ENCODE measurements around the gene SLC23A2. TPM values are rescaled to one million over a fixed set of nuclear protein-coding genes. Genes with fewer than 3 reads are reported as not detected.

The SLC23A2 gene
- total RNA-seq, 2 experiments from 2014 or later: 16.0 to 16.2 TPM

GRCh38 chr20:4957939-4958362, 43.4 kb downstream of the SLC23A2 start:
- Mint-ChIP-seq H3K4me1 (ENCODE audit: low read depth) (peaks cover 22% of the 10 kb centered on the region), H3K27ac (no peak overlapping the region), H3K36me3 (ENCODE audit: low read depth) (peaks cover 6% of the 10 kb centered on the region), H3K4me3 (no peak overlapping the region), H3K27me3 (no peaks in the 10 kb centered on the region), H3K9me3 (no peaks in the 10 kb centered on the region)
- intact Hi-C loops (cut with micrococcal nuclease): no loop called here
- DNase-seq (no peak), ATAC-seq (no peak)
- POLR2A ChIA-PET: interaction anchor here (0.6 kb wide), 1 partner anchor 143 kb away, joined by 3 read pairs; no protein-coding TSS in a partner anchor
- CTCF ChIA-PET: interaction anchor here (0.8 to 1.3 kb wide), 2 partner anchors 89 to 123 kb away, joined by 3 read pairs; no protein-coding TSS in a partner anchor
- no peak for TF ChIP-seq CTCF (IDR thresholded peaks at IDR 0.05)

GRCh38 chr20:4957187-4957586, 44.1 kb downstream of the SLC23A2 start:
- Mint-ChIP-seq H3K27ac (no peak overlapping the region), H3K4me1 (ENCODE audit: low read depth) (peaks cover 18% of the 10 kb centered on the region), H3K4me3 (no peak overlapping the region), H3K36me3 (ENCODE audit: low read depth) (peaks cover 7% of the 10 kb centered on the region), H3K27me3 (no peaks in the 10 kb centered on the region), H3K9me3 (no peaks in the 10 kb centered on the region)
- DNase-seq (no peak), ATAC-seq (no peak)
- intact Hi-C loops (cut with micrococcal nuclease): no loop called here
- ChIA-PET POLR2A (no interaction called here), CTCF (interaction anchor here (0.9 to 3.1 kb wide), 14 partner anchors 9 to 209 kb away, joined by 3 to 20 read pairs (median 4); no protein-coding TSS in a partner anchor)
- TF ChIP-seq CTCF (IDR thresholded peaks at IDR 0.05): no peak

GRCh38 chr20:4956200-4956810, 45.0 kb downstream of the SLC23A2 start:
- ATAC-seq: peak; percentile 70
- H3K27me3 Mint-ChIP-seq: no peaks in the 10 kb centered on the region
- DNase-seq: no peak
- ChIA-PET POLR2A (no interaction called here), CTCF (interaction anchor here (0.6 to 3.1 kb wide), 47 partner anchors 8 to 236 kb away, joined by 3 to 20 read pairs (median 4); no protein-coding TSS in a partner anchor)
- H3K4me1 Mint-ChIP-seq (ENCODE audit: low read depth): peaks cover 9% of the 10 kb centered on the region
- no peak overlapping the region for H3K27ac Mint-ChIP-seq
- peaks cover 8% of the 10 kb centered on the region for H3K36me3 Mint-ChIP-seq (ENCODE audit: low read depth)
- TF ChIP-seq CTCF (IDR thresholded peaks at IDR 0.05): peak; percentile 87
- intact Hi-C loops (cut with micrococcal nuclease): no loop called here
- H3K9me3 Mint-ChIP-seq: no peaks in the 10 kb centered on the region
- H3K4me3 Mint-ChIP-seq: no peak overlapping the region

GRCh38 chr20:4953881-4954280, 47.4 kb downstream of the SLC23A2 start:
- no peak for ATAC-seq
- peaks cover 20% of the 10 kb centered on the region for H3K4me1 Mint-ChIP-seq (ENCODE audit: low read depth)
- peaks cover 9% of the 10 kb centered on the region for H3K36me3 Mint-ChIP-seq (ENCODE audit: low read depth)
- no peaks in the 10 kb centered on the region for H3K9me3 Mint-ChIP-seq
- ChIA-PET POLR2A (no interaction called here), CTCF (interaction anchor here (1.1 to 1.4 kb wide), 2 partner anchors 212 to 214 kb away, joined by 4 read pairs; no protein-coding TSS in a partner anchor)
- H3K27me3 Mint-ChIP-seq: no peaks in the 10 kb centered on the region
- H3K4me3 Mint-ChIP-seq: no peak overlapping the region
- DNase-seq: no peak
- no peak for TF ChIP-seq CTCF (IDR thresholded peaks at IDR 0.05)
- intact Hi-C loops (cut with micrococcal nuclease): no loop called here
- H3K27ac Mint-ChIP-seq: no peak overlapping the region

GRCh38 chr20:4952229-4952628, 49.1 kb downstream of the SLC23A2 start:
- H3K4me3 Mint-ChIP-seq: no peak overlapping the region
- no peak overlapping the region for H3K27ac Mint-ChIP-seq
- no peak for TF ChIP-seq CTCF (IDR thresholded peaks at IDR 0.05)
- no peaks in the 10 kb centered on the region for H3K27me3 Mint-ChIP-seq
- ChIA-PET POLR2A (interaction anchor here (0.5 kb wide), 1 partner anchor 141 kb away, joined by 3 read pairs; no protein-coding TSS in a partner anchor), CTCF (interaction anchor here (0.9 kb wide), 1 partner anchor 149 kb away, joined by 3 read pairs; no protein-coding TSS in a partner anchor)
- no peak for ATAC-seq
- no peak for DNase-seq
- H3K9me3 Mint-ChIP-seq: no peaks in the 10 kb centered on the region
- peaks cover 29% of the 10 kb centered on the region for H3K4me1 Mint-ChIP-seq (ENCODE audit: low read depth)
- peaks cover 9% of the 10 kb centered on the region for H3K36me3 Mint-ChIP-seq (ENCODE audit: low read depth)
- intact Hi-C loops (cut with micrococcal nuclease): no loop called here
